HFF-Myc (cell line): Measurements from ENCODE around the gene IL1RAP.

Experiments used
- DNase-seq: peaks from one replicate; pipeline ENCODE4 v3.0.0-alpha.2; 2011; ENCODE audit warnings: low read depth; ENCODE audit errors: extremely low read depth
- H3K4me3 ChIP-seq: replicated peaks from 2 replicates; pipeline ENCODE4 v1.5.1; 2011; ENCODE audit warnings: low read depth, mild to moderate bottlenecking, control low read depth, low read length
- CTCF ChIP-seq: IDR thresholded peaks from 2 replicates; pipeline ENCODE4 v1.5.1; 2012; ENCODE audit warnings: mild to moderate bottlenecking, low read depth, low read length, control low read depth; ENCODE audit errors: missing control alignments

IL1RAP gene

GRCh38 chr3:190614226-190615059 is 100.6 kb downstream of the IL1RAP start:
- no peak for DNase-seq
- no peak for TF ChIP-seq CTCF
- H3K4me3 ChIP-seq, result no peak overlapping the region

DNA sequence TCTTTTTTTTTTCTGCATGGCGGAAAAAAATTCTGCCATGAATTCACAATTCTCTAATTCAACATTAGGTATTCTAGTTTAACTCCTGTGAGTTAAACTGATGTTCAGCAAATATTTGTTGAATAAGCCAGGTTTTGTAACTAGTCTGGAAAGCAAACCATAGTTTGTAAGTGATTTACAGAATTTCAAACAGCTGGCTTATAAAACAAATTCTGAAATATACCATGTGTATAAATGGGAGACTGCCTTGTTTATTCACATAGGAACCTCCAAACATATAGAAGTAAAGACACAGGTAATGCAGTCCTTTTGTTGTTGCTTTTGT is 101.1 kb downstream of the IL1RAP start:
- no peak overlapping the region for H3K4me3 ChIP-seq
- no peak for DNase-seq
- no peak for TF ChIP-seq CTCF

DNA sequence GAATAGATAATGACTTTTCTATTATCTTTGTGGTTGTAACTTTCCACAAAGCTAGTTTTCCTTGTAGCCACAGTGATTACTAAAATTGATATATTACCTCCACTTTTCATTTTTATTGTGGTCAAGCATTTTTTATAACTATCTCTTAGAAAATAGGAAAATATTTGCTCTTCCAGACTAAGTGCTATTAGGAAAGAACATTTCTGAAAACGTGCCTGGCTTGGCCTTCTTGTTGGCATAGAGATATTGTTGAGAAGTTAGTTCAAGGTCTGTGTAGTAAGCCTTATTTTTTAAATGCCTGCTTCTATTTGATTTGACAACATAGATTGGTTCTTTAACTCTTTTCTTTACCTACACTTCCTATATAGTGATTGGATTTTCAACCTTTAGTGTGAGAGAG is 101.7 kb downstream of the IL1RAP start:
- TF ChIP-seq CTCF, result no peak
- no peak for DNase-seq

GRCh38 chr3:190616637-190617036 is 102.8 kb downstream of the IL1RAP start:
- DNase-seq, result no peak
- no peak for TF ChIP-seq CTCF
- no peak overlapping the region for H3K4me3 ChIP-seq

More for the DNA sequence above, 101.7 kb downstream of the IL1RAP start:
- H3K4me3 ChIP-seq, result no peak overlapping the region

GRCh38 chr3:190617185-190617584 is 103.3 kb downstream of the IL1RAP start:
- no peak overlapping the region for H3K4me3 ChIP-seq
- DNase-seq, result no peak
- no peak for TF ChIP-seq CTCF

DNA sequence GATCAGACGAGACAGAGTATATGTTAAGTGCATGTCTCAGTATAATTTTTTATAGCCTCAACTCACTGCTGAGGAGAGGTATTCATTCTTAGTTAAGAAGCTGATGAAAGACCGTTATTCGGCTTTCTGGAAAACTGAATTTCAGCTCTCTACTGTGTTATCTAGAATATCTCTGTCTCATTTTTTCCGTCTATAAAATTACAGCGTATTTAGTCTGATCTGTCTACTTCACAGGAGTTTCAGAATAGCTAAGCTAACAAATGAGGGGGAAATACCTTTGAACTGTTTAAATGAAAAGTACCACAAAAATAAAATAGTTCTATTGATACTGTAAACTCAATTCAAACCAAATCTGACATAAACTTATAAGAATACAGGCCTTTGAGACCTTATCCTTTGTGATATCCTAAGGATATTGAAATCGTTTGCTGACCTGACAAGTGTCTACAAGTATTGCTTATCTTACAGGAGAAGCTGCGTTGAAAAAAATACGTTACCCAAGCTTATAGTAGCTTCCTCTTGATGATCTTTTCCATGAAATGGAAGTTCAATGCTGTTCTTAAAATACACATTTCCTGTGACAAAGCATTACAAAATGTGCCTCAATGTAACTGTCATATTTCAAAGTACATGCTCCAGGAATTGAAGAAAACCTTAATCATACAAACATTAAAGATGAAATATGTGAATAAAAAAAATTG is 104.6 kb downstream of the IL1RAP start:
- DNase-seq, result no peak
- no peak for TF ChIP-seq CTCF
- no peak overlapping the region for H3K4me3 ChIP-seq

DNA sequence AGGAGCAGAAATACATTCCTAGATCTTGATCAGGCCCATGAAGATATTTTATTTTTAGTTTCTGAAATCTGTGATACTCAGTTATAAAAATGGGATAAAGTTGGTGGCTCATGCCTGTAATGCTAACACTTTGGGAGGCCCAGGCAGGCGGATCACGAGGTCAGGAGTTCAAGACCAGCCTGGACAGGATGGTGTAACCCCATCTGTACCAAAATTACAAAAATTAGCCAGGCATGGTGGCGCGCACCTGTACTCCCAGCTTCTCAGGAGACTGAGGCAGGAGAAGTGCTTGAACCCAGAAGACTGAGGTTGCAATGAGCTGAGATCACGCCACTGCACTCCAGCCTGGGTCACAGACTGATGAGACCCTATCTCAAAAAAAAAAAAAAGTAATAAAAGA is 105.5 kb downstream of the IL1RAP start:
- no peak overlapping the region for H3K4me3 ChIP-seq
- no peak for TF ChIP-seq CTCF
- no peak for DNase-seq
